GM10248 (cell line): ENCODE measurements around the gene RAB7B.

Experiments
- CTCF ChIA-PET: fragments of 300-600 bp; sonication (Branson Sonifier 250); formaldehyde crosslinking; extraction: SDS; loops from one replicate; lab custom pipeline; 2021; ENCODE audit warnings: antibody characterized with exemption; lab: Yijun Ruan, JAX
- POLR2A ChIA-PET: fragments of 350-650 bp; sonication (Branson Sonifier 250); formaldehyde crosslinking; extraction: SDS; loops from one replicate; lab custom pipeline; 2020; ENCODE audit warnings: antibody characterized with exemption; lab: Yijun Ruan, JAX
- DNase-seq: peaks from one replicate; pipeline ENCODE4 v3.0.0; 2012; ENCODE audit errors: extremely low spot score
- CTCF ChIP-seq: IDR thresholded peaks from 2 replicates; pipeline ENCODE4 v1.5.1; 2012; ENCODE audit warnings: mild to moderate bottlenecking, low read depth; ENCODE audit errors: extremely low read depth, missing control alignments, control extremely low read depth

Gene RAB7B

GRCh38 chr1:205977402-205978014 is 25.7 kb downstream of the RAB7B start:
- ChIA-PET CTCF (interaction anchor here (0.6 to 13.6 kb wide), 90 partner anchors 9 to 489 kb away, joined by 3 to 323 read pairs (median 5); partner anchors contain the start of genes CTSE, PM20D1 and RAB29), POLR2A (no interaction called here)
- TF ChIP-seq CTCF = peak; percentile 95
- DNase-seq = peak; percentile 80

GRCh38 chr1:205976708-205977401 is 26.3 kb downstream of the RAB7B start:
- ChIA-PET CTCF (interaction anchor here (0.7 to 13.6 kb wide), 82 partner anchors 9 to 488 kb away, joined by 3 to 323 read pairs (median 6); partner anchors contain the start of genes CTSE, PM20D1 and RAB29), POLR2A (no interaction called here)
- no peak for DNase-seq
- TF ChIP-seq CTCF = no peak

- no peak for TF ChIP-seq CTCF
- DNase-seq = no peak
- CTCF ChIA-PET = interaction anchor here (2.2 to 13.6 kb wide), 11 partner anchors 8 to 317 kb away, joined by 15 to 323 read pairs (median 41); no protein-coding TSS in a partner anchor
- POLR2A ChIA-PET = no interaction called here
Measured at GRCh38 chr1:205976036-205976435, 27.2 kb downstream of the RAB7B start.

GRCh38 chr1:205975387-205975998 is 27.7 kb downstream of the RAB7B start:
- DNase-seq = no peak
- POLR2A ChIA-PET = no interaction called here
- CTCF ChIA-PET = interaction anchor here (2.2 to 13.6 kb wide), 4 partner anchors 11 to 317 kb away, joined by 15 to 323 read pairs (median 166); no protein-coding TSS in a partner anchor
- no peak for TF ChIP-seq CTCF

- POLR2A ChIA-PET = no interaction called here
- CTCF ChIA-PET = no interaction called here
- no peak for DNase-seq
- no peak for TF ChIP-seq CTCF
Measured at GRCh38 chr1:205974712-205975111, 28.5 kb downstream of the RAB7B start.

GRCh38 chr1:205973377-205974232 is 29.6 kb downstream of the RAB7B start:
- CTCF ChIA-PET = no interaction called here
- POLR2A ChIA-PET = no interaction called here
- no peak for DNase-seq
- no peak for TF ChIP-seq CTCF
